ENCODE measurements around the gene ANK3. TPM values are rescaled to one million over a fixed set of nuclear protein-coding genes. Genes with fewer than 3 reads are reported as not detected.

The ANK3 gene
- total RNA-seq, 6 experiments from 2014 or later: 7.8 to 25.7 (median 16.6) TPM

- TF ChIP-seq CTCF (IDR thresholded peaks at IDR 0.05) (no peak), POLR2A (IDR thresholded peaks at IDR 0.05) (no peak)
- ATAC-seq (no peak), DNase-seq (no peak)
- no peaks in the 10 kb centered on the region for H3K36me3 ChIP-seq
- H3K27ac ChIP-seq: no peak overlapping the region
- no peaks in the 10 kb centered on the region for H3K4me1 ChIP-seq
- 51% methylated on average over 2 of the region's 2 CpGs for WGBS (ENCODE audit: insufficient coverage, low coverage, low lambda C conversion rate, missing lambda C conversion rate)
- no peaks in the 10 kb centered on the region for H3K9me3 ChIP-seq
- H3K27me3 ChIP-seq: no peaks in the 10 kb centered on the region
- intact Hi-C loops (cut with DNase I): no loop called here
- no peak overlapping the region for H3K4me3 ChIP-seq
Observed at GRCh38 chr10:60349426-60349825, 40.2 kb downstream of the ANK3 start.

- Histone ChIP-seq H3K36me3 (no peaks in the 10 kb centered on the region), H3K9me3 (no peaks in the 10 kb centered on the region), H3K4me3 (no peak overlapping the region), H3K27me3 (no peaks in the 10 kb centered on the region), H3K27ac (no peak overlapping the region), H3K4me1 (no peaks in the 10 kb centered on the region)
- WGBS (ENCODE audit: insufficient coverage, low coverage, low lambda C conversion rate, missing lambda C conversion rate): 64% methylated on average over 2 of the region's 2 CpGs
- ATAC-seq (no peak), DNase-seq (no peak)
- TF ChIP-seq POLR2A (IDR thresholded peaks at IDR 0.05) (no peak), CTCF (IDR thresholded peaks at IDR 0.05) (no peak)
- intact Hi-C loops (cut with DNase I): no loop called here
Observed at GRCh38 chr10:60348982-60349381, 40.7 kb downstream of the ANK3 start.

- DNase-seq: no peak
- intact Hi-C loops (cut with DNase I): no loop called here
- Histone ChIP-seq H3K4me1 (no peaks in the 10 kb centered on the region), H3K27ac (no peak overlapping the region), H3K27me3 (no peaks in the 10 kb centered on the region), H3K36me3 (no peaks in the 10 kb centered on the region), H3K4me3 (no peak overlapping the region), H3K9me3 (no peaks in the 10 kb centered on the region)
- ATAC-seq: no peak
- no peak for TF ChIP-seq CTCF (IDR thresholded peaks at IDR 0.05)
- TF ChIP-seq POLR2A (IDR thresholded peaks at IDR 0.05): no peak
- WGBS (ENCODE audit: insufficient coverage, low coverage, low lambda C conversion rate, missing lambda C conversion rate): 75% methylated on average over 1 of the region's 1 CpG
Observed at GRCh38 chr10:60347270-60347669, 42.4 kb downstream of the ANK3 start.

- DNase-seq: no peak
- Histone ChIP-seq H3K27ac (no peak overlapping the region), H3K36me3 (no peaks in the 10 kb centered on the region), H3K27me3 (no peaks in the 10 kb centered on the region), H3K9me3 (no peaks in the 10 kb centered on the region), H3K4me1 (no peaks in the 10 kb centered on the region), H3K4me3 (no peak overlapping the region)
- TF ChIP-seq POLR2A (IDR thresholded peaks at IDR 0.05) (no peak), CTCF (IDR thresholded peaks at IDR 0.05) (no peak)
- intact Hi-C loops (cut with DNase I): no loop called here
- 64% methylated on average over 1 of the region's 1 CpG for WGBS (ENCODE audit: insufficient coverage, low coverage, low lambda C conversion rate, missing lambda C conversion rate)
- no peak for ATAC-seq
Observed at GRCh38 chr10:60346661-60347060, 43.0 kb downstream of the ANK3 start.

GRCh38 chr10:60343254-60343653 is 46.4 kb downstream of the ANK3 start:
- no peak for ATAC-seq
- H3K27ac ChIP-seq: no peak overlapping the region
- DNase-seq: no peak
- no peaks in the 10 kb centered on the region for H3K4me1 ChIP-seq
- intact Hi-C loops (cut with DNase I): no loop called here
- H3K4me3 ChIP-seq: no peak overlapping the region
- H3K36me3 ChIP-seq: no peaks in the 10 kb centered on the region
- WGBS (ENCODE audit: insufficient coverage, low coverage, low lambda C conversion rate, missing lambda C conversion rate): 76% methylated on average over 1 of the region's 1 CpG
- no peak for TF ChIP-seq CTCF (IDR thresholded peaks at IDR 0.05)
- no peak for TF ChIP-seq POLR2A (IDR thresholded peaks at IDR 0.05)
- no peaks in the 10 kb centered on the region for H3K9me3 ChIP-seq
- H3K27me3 ChIP-seq: no peaks in the 10 kb centered on the region
